GM12864 (cell line): ENCODE measurements around the gene MYZAP.

Source experiments
- DNase-seq: peaks from one replicate; pipeline ENCODE4 v3.0.0-alpha.2; 2011; ENCODE audit warnings: low read depth
- H3K4me3 ChIP-seq: 2 replicates; pipeline ENCODE4 v1.5.1; 2011; ENCODE audit warnings: mild to moderate bottlenecking, low read depth, low read length, control low read depth
- CTCF ChIP-seq: IDR thresholded peaks from 2 replicates; pipeline ENCODE4 v1.5.1; 2011; ENCODE audit warnings: low read depth, mild to moderate bottlenecking, moderate library complexity, low read length, control low read depth, inconsistent platforms; ENCODE audit errors: missing control alignments

MYZAP gene

GRCh38 chr15:57677204-57677603 lies 85.5 kb downstream of the MYZAP start:
- no peak for DNase-seq
- no peak for TF ChIP-seq CTCF
- H3K4me3 ChIP-seq, result no peak overlapping the region

GRCh38 chr15:57680021-57680420 lies 88.3 kb downstream of the MYZAP start:
- H3K4me3 ChIP-seq, result no peak overlapping the region
- no peak for TF ChIP-seq CTCF
- no peak for DNase-seq

GRCh38 chr15:57681011-57681410 lies 89.3 kb downstream of the MYZAP start:
- DNase-seq, result no peak
- no peak for TF ChIP-seq CTCF
- H3K4me3 ChIP-seq, result no peak overlapping the region

- no peak overlapping the region for H3K4me3 ChIP-seq
- DNase-seq, result no peak
- TF ChIP-seq CTCF, result no peak
Observed at GRCh38 chr15:57683481-57683880, 91.8 kb downstream of the MYZAP start.

GRCh38 chr15:57684491-57685151 lies 92.9 kb downstream of the MYZAP start:
- H3K4me3 ChIP-seq, result no peak overlapping the region
- TF ChIP-seq CTCF, result no peak
- DNase-seq, result no peak

GRCh38 chr15:57685306-57686095 lies 93.8 kb downstream of the MYZAP start:
- DNase-seq, result no peak
- H3K4me3 ChIP-seq, result no peak overlapping the region
- no peak for TF ChIP-seq CTCF
